Esophagus muscularis mucosa (tissue), 4 donors: Measurements from ENCODE around the gene TUBB4A.

Experiments
- EP300 ChIP-seq: sonication (generic); formaldehyde crosslinking; IDR thresholded peaks from one replicate; pipeline ENCODE4 v1.6.1; 2017; ENCODE audit warnings: antibody characterized with exemption
- POLR2A ChIP-seq: fragments of 450-650 bp; IDR thresholded peaks from one replicate; pipeline ENCODE4 v1.6.1; 2017; ENCODE audit warnings: antibody characterized with exemption, moderate library complexity, mild to moderate bottlenecking, low read depth
- POLR2AphosphoS5 ChIP-seq, 2 donors: sonication (generic); formaldehyde crosslinking; IDR thresholded peaks; one replicate each; pipeline ENCODE4 v1.6.1; 2017; ENCODE audit warnings: antibody characterized with exemption in 2 of 2
- TF ChIP-seq, protein P1 (sequence below), 3 experiments: fragments of 200-600 bp in 2 of 3; fragments of 450-650 bp in 1 of 3; sonication (generic) in 2 of 3; IDR thresholded peaks; one replicate each; pipeline ENCODE4 v1.5.1; 2017 to 2019; ENCODE audit warnings: antibody characterized with exemption in 3 of 3, mild to moderate bottlenecking in 2 of 3, moderate library complexity in 1 of 3

GRCh38 chr19:6533000-6533328, 30.9 kb upstream of the TUBB4A start:
- TF ChIP-seq POLR2AphosphoS5 (IDR thresholded peaks at IDR 0.05) (no peak), POLR2A (no peak), EP300 (no peak)
- TF ChIP-seq, protein P1, sequence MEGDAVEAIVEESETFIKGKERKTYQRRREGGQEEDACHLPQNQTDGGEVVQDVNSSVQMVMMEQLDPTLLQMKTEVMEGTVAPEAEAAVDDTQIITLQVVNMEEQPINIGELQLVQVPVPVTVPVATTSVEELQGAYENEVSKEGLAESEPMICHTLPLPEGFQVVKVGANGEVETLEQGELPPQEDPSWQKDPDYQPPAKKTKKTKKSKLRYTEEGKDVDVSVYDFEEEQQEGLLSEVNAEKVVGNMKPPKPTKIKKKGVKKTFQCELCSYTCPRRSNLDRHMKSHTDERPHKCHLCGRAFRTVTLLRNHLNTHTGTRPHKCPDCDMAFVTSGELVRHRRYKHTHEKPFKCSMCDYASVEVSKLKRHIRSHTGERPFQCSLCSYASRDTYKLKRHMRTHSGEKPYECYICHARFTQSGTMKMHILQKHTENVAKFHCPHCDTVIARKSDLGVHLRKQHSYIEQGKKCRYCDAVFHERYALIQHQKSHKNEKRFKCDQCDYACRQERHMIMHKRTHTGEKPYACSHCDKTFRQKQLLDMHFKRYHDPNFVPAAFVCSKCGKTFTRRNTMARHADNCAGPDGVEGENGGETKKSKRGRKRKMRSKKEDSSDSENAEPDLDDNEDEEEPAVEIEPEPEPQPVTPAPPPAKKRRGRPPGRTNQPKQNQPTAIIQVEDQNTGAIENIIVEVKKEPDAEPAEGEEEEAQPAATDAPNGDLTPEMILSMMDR (IDR thresholded peaks at IDR 0.05) = no peak
